Esophagus squamous epithelium (tissue), 4 donors: Measurements from ENCODE around the gene TMEM178B.

ENCODE experiments used
- CTCF ChIP-seq, 6 experiments: fragments of 450-650 bp in 4 of 6; fragments of 200-600 bp in 2 of 6; sonication (generic) in 2 of 6; IDR thresholded peaks; one replicate each; pipeline ENCODE4 v1.5.1; 2016 to 2019; ENCODE audit warnings: antibody characterized with exemption in 6 of 6, mild to moderate bottlenecking in 4 of 6, moderate library complexity in 4 of 6
- POLR2A ChIP-seq, 4 donors: fragments of 450-650 bp; IDR thresholded peaks; one replicate each; pipeline ENCODE4 v1.6.1; 2017; ENCODE audit warnings: antibody characterized with exemption in 4 of 4, mild to moderate bottlenecking in 4 of 4, moderate library complexity in 3 of 4

GRCh38 chr7:141324870-141325269 is 251.0 kb downstream of the TMEM178B start:
- no peak for TF ChIP-seq CTCF (IDR thresholded peaks at IDR 0.05)
- no peak for TF ChIP-seq POLR2A (IDR thresholded peaks at IDR 0.05)
